HG02884 (cell line): ENCODE data around the gene SLC22A9.

Experiments used
- ATAC-seq: cut with Tn5 transposase; IDR thresholded peaks from one replicate; pipeline ENCODE4 v1.9.1; 2021; ENCODE audit warnings: mild to moderate bottlenecking, moderate library complexity; ENCODE audit not compliant: unreplicated experiment

The SLC22A9 gene

DNA sequence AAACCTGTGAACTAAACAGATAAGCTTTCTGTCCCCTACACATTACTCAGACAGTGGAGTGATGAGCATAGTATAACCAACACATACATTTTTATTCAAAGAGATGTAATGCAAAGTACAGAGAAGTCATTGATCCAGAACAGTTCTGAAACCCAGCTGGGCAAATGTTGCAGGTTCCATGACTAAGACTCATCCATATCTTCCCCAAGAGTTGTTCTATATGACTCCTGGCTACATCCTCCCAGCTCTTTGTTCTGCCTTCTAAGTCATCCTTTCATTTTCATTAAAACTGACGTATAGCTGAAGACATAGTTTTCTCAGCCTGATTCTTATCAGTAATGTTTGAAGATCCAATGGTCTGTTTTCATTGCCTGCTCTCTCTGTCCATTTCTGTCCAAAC, 74.1 kb downstream of the SLC22A9 start:
- ATAC-seq, result no peak

GRCh38 chr11:63444160-63444559, 74.6 kb downstream of the SLC22A9 start:
- no peak for ATAC-seq

DNA sequence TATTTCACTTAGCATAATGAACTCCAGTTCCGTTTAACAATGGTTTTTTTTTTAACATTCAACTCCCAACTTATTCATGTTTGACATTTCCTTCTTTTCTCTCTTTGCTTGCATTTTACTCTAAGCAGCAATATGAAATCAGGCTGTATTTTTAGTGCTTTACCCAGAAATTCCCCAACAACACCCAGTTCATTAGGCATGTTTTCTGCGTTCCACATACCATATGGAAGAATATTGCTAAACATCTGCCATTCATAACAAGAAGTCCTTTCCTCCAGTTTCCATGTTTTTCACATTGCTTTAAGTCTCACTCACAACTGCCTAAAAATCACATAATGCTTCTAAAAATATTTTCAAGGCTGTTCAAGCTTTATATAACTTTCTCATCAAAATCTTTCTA, 75.5 kb downstream of the SLC22A9 start:
- no peak for ATAC-seq

DNA sequence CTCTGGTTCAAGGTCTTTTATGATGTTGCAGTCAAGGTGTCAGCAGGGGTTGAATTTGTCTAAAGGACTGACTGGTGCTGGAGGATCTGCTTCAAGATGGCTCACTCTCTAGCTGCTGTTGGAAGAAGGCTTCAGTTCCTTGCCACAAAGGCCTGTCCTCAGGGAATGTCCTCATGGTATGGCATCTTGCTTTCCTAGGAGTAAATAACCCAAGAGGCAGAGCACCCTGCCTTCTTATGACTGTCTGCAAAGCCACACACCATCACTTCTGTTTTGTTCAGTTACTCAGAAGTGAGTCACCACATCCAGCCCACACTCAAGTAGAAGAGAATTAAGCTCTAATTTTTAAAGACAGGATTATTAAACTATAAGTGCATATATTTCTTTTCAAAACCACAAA, 76.1 kb downstream of the SLC22A9 start:
- ATAC-seq, result no peak

- no peak for ATAC-seq
Measured at GRCh38 chr11:63448646-63449045, 79.1 kb downstream of the SLC22A9 start.

DNA sequence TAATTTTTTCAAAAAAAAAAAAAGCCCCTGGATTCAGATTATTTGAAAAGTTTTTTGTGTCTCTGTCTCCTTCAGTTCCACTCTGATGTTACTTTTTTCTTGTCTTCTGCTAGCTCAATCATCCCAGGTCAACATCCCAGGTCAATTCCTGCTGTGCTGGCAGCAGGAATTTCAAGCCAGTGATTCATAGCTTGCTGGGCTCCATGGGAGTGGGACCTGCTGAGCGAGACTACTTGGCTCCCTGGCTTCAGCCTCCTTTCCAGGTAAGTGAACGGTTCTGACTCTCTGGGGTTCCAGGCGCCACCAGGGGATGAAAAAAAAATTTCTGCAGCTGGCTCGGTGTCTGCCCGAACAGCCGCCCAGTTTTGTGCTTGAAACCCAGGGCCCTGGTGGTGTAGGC, 90.0 kb downstream of the SLC22A9 start:
- ATAC-seq, result no peak
